ENCODE measurements around the gene TUSC2. TPM values are rescaled to one million over a fixed set of nuclear protein-coding genes. Genes with fewer than 3 reads are reported as not detected.

Gene TUSC2
- total RNA-seq, 1 donor = 28.8 TPM

GRCh38 chr3:50355829-50356552 is 28.0 kb upstream of the TUSC2 start:
- no peak for DNase-seq (ENCODE audit: low read depth in 2 of 3, low spot score in 2 of 3)

GRCh38 chr3:50354850-50355249 is 26.8 kb upstream of the TUSC2 start:
- no peak for DNase-seq (ENCODE audit: low read depth in 2 of 3, low spot score in 2 of 3)

GRCh38 chr3:50354186-50354764 is 26.3 kb upstream of the TUSC2 start:
- no peak for DNase-seq (ENCODE audit: low read depth in 2 of 3, low spot score in 2 of 3)

GRCh38 chr3:50353245-50354004 is 25.4 kb upstream of the TUSC2 start:
- no peak for DNase-seq (ENCODE audit: low read depth in 2 of 3, low spot score in 2 of 3)

- peak in 2 of 3 donors; percentile 63 to 70 for DNase-seq (ENCODE audit: low read depth in 2 of 3, low spot score in 2 of 3)
Observed at GRCh38 chr3:50352781-50353180, 24.8 kb upstream of the TUSC2 start.

- no peak for DNase-seq (ENCODE audit: low read depth in 2 of 3, low spot score in 2 of 3)
Observed at GRCh38 chr3:50351323-50351697, 23.3 kb upstream of the TUSC2 start.

GRCh38 chr3:50350527-50351322 is 22.7 kb upstream of the TUSC2 start, which contains the start of the genes CYB561D2 and NPRL2:
CYB561D2 (plus strand) TSS chr3:50350862; CDS start chr3:50351434, 572 bp downstream.
NPRL2 (minus strand) TSS chr3:50350775; CDS start chr3:50350652, 123 bp downstream.
- DNase-seq (ENCODE audit: low read depth in 2 of 3, low spot score in 2 of 3) = peak; percentile 92 to 95 (median 93)

GRCh38 chr3:50350213-50350526 is 22.1 kb upstream of the TUSC2 start:
- no peak for DNase-seq (ENCODE audit: low read depth in 2 of 3, low spot score in 2 of 3)

GRCh38 chr3:50347187-50347813 is 19.3 kb upstream of the TUSC2 start:
- DNase-seq (ENCODE audit: low read depth in 2 of 3, low spot score in 2 of 3) = peak; percentile 55 to 93 (median 86)

GRCh38 chr3:50345586-50346234 is 17.7 kb upstream of the TUSC2 start, which contains the start of gene ZMYND10:
ZMYND10 (minus strand) TSS chr3:50345732; CDS start chr3:50345579, 153 bp downstream.
- DNase-seq (ENCODE audit: low read depth in 2 of 3, low spot score in 2 of 3) = peak; percentile 60 to 65 (median 61)

GRCh38 chr3:50345008-50345407 is 17.0 kb upstream of the TUSC2 start:
- DNase-seq (ENCODE audit: low read depth in 2 of 3, low spot score in 2 of 3) = no peak

GRCh38 chr3:50342813-50343633 is 15.0 kb upstream of the TUSC2 start:
- no peak for DNase-seq (ENCODE audit: low read depth in 2 of 3, low spot score in 2 of 3)

GRCh38 chr3:50341996-50342650 is 14.1 kb upstream of the TUSC2 start:
- DNase-seq (ENCODE audit: low read depth in 2 of 3, low spot score in 2 of 3) = no peak

GRCh38 chr3:50341537-50341936 is 13.5 kb upstream of the TUSC2 start:
- no peak for DNase-seq (ENCODE audit: low read depth in 2 of 3, low spot score in 2 of 3)

- peak in 2 of 3 donors; percentile 58 to 69 for DNase-seq (ENCODE audit: low read depth in 2 of 3, low spot score in 2 of 3)
Observed at GRCh38 chr3:50340448-50341329, 12.7 kb upstream of the TUSC2 start, which contains the start of gene RASSF1. RASSF1 (minus strand) TSS chr3:50340836; CDS start chr3:50340805, 31 bp downstream.

GRCh38 chr3:50340147-50340447 is 12.1 kb upstream of the TUSC2 start:
- DNase-seq (ENCODE audit: low read depth in 2 of 3, low spot score in 2 of 3) = no peak

GRCh38 chr3:50339485-50340146 is 11.6 kb upstream of the TUSC2 start:
- DNase-seq (ENCODE audit: low read depth in 2 of 3, low spot score in 2 of 3) = no peak

Measured in hematopoietic multipotent progenitor cell (in vitro differentiated cells).